ENCODE data around the gene EDN2. TPM values are rescaled to one million over a fixed set of nuclear protein-coding genes. Genes with fewer than 3 reads are reported as not detected.

EDN2 gene
- total and polyA plus RNA-seq, 2 of the 8 experiments (the other 6 are each of a cell fraction or from before 2014, with no cell fraction given): 0.32 to 0.39 TPM

DNA sequence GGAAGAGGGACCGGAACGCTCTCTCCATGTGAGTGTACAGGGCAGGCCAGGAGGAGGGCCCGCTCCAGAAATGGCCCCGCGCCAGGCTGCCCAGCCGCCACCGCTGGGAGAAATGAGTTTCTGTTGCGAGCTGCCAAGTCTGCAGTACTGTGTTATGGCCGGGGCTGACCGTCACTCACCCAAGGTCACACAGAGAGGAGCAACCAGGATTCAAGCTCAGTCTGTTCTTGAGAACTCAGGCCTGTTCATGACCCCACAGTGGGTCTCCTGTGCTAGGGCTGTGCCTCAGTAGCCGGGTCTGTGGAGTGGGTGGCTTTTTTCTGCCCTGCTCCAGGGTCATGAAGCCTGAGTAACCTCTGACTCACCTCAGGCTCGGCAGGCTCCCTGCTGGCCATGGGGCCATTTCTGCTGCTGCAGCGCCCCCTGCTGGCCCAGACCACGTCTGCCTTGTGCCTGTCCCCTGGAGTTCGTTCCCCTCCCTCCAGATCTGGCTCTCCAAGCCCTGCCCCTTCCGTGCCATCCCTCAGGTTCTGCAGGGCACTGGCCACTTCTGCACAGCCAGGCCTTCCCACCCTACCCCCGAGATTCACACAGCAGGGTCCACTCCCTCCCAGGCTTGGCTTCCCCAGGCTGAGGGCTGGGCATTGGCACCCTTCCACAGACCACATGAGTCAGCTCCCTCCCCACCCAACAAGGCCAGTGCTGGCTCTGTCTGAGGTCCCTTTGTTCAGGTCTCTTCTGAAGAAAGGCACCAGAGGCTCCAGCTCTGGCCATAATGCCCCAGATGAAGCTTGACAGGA lies 51.8 kb downstream of the EDN2 start:
- H3K23ac ChIP-seq (ENCODE audit: insufficient read length): no peak overlapping the region
- H4K20me1 ChIP-seq (replicated peaks in 1 of 2; ENCODE audit: control insufficient read depth in 1 of 2, insufficient read depth in 2 of 2, low read length in 2 of 2): no peaks in the 10 kb centered on the region
- no peak overlapping the region for H3K4me3 ChIP-seq (ENCODE audit: extremely low read depth in 1 of 4, insufficient read depth in 2 of 4, low read depth in 3 of 4, low read length in 4 of 4)
- H2AK5ac ChIP-seq (ENCODE audit: low read depth, low read length): no peak overlapping the region
- CTCF ChIA-PET (ENCODE audit: partially characterized antibody): interaction anchor here (0.7 to 16.2 kb wide), 63 partner anchors 9 to 310 kb away, joined by 3 to 420 read pairs (median 6); partner anchors contain the start of genes EDN2 and FOXO6
- no peak overlapping the region for H3K9ac ChIP-seq (replicated peaks in 1 of 4; ENCODE audit: extremely low read depth in 1 of 4, low read depth in 3 of 4, low read length in 3 of 4)
- H4K5ac ChIP-seq (ENCODE audit: insufficient read length, low read depth, low read length): no peak overlapping the region
- no peak overlapping the region for H3K14ac ChIP-seq (ENCODE audit: insufficient read length)
- H3K79me1 ChIP-seq (ENCODE audit: low read depth, low read length): no peaks in the 10 kb centered on the region
- H3K79me2 ChIP-seq (ENCODE audit: control insufficient read depth in 1 of 2, insufficient read depth in 2 of 2, low read length in 2 of 2): no peaks in the 10 kb centered on the region
- no peak overlapping the region for H2BK5ac ChIP-seq (ENCODE audit: low read depth, low read length)
- POLR2A ChIA-PET (ENCODE audit: partially characterized antibody): interaction anchor here (0.6 to 0.9 kb wide), 2 partner anchors 15 to 648 kb away, joined by 3 read pairs; no protein-coding TSS in a partner anchor
- H3K4ac ChIP-seq (replicated peaks; ENCODE audit: insufficient read length, low read depth, low read length): no peak overlapping the region
- no peak overlapping the region for H2BK12ac ChIP-seq (ENCODE audit: low read depth, low read length)
- no peak overlapping the region for H4K91ac ChIP-seq (replicated peaks; ENCODE audit: insufficient read length, low read length)
- no peak overlapping the region for H2BK15ac ChIP-seq (ENCODE audit: low read length)
- no peak overlapping the region for H2BK120ac ChIP-seq (replicated peaks; ENCODE audit: low read depth, low read length)
- no peak overlapping the region for H3K18ac ChIP-seq (ENCODE audit: extremely low read depth, low read length)
- H3K56ac ChIP-seq (replicated peaks; ENCODE audit: insufficient read length, low read depth, low read length): no peak overlapping the region
- H3K4me1 ChIP-seq (replicated peaks in 1 of 4; ENCODE audit: control insufficient read depth in 3 of 4, insufficient read depth in 4 of 4, low read length in 3 of 4): peaks cover 0 to 10% (median 5%) of the 10 kb centered on the region in 4 experiments; a peak in 5 of 7 replicates
- peak overlapping the region; percentile 73; the same call in 1 of the 2 replicates for H2AFZ ChIP-seq (ENCODE audit: low read length)
- 0 out of 4 replicates have a peak overlapping the region, but pooled peaks of 1 of the 2 experiments have one; percentile 16 for H3K4me2 ChIP-seq (ENCODE audit: insufficient read depth in 1 of 2, low read depth in 2 of 2, low read length in 2 of 2)
- DNase-seq (ENCODE audit: low read depth in 1 of 2, low spot score in 2 of 2) (peak; percentile 83 to 99), FAIRE-seq (peak; percentile 72)
- no peak overlapping the region for H4K8ac ChIP-seq (ENCODE audit: extremely low read depth, insufficient read depth, low read length)
- no peaks in the 10 kb centered on the region for H3K36me3 ChIP-seq (ENCODE audit: control insufficient read depth in 2 of 4, insufficient read depth in 4 of 4, low read length in 3 of 4)
- H2BK20ac ChIP-seq (ENCODE audit: low read length): no peak overlapping the region
- H3K27me3 ChIP-seq (replicated peaks in 1 of 4; ENCODE audit: control insufficient read depth in 3 of 4, extremely low read depth in 1 of 4, insufficient read depth in 3 of 4, low read length in 3 of 4): no peaks in the 10 kb centered on the region
- WGBS, 2 experiments (ENCODE audit: extremely low coverage in 1 of 2, insufficient coverage in 1 of 2, insufficient read length in 1 of 2, insufficient replicate concordance in 2 of 2, low coverage in 1 of 2, low lambda C conversion rate in 2 of 2, missing lambda C conversion rate in 1 of 2): 56% methylated on average over 17 of the region's 17 CpGs; no CpG with 5 or more reads in 1 of the 2 experiments
- H3K23me2 ChIP-seq (ENCODE audit: low read depth, low read length): no peaks in the 10 kb centered on the region
- H3K27ac ChIP-seq (ENCODE audit: low read depth, low read length): no peak overlapping the region
- no peaks in the 10 kb centered on the region for H3K9me3 ChIP-seq (ENCODE audit: insufficient read depth in 2 of 2, low read depth in 1 of 2, low read length in 1 of 2)
- TF ChIP-seq JUN (IDR thresholded peaks at IDR 0.05; ENCODE audit: low read depth, low read length) (peak; percentile 79; the same call in 1 of the 2 replicates), CREB1 (IDR thresholded peaks at IDR 0.05) (peak; percentile 60; the same call in 1 of the 2 replicates), KDM1A (IDR thresholded peaks at IDR 0.05; ENCODE audit: borderline replicate concordance, low read length) (peak; percentile 83), NRF1 (IDR thresholded peaks at IDR 0.05; ENCODE audit: low read depth, low read length) (no peak), JUND (IDR thresholded peaks at IDR 0.05; ENCODE audit: low read length) (peak; percentile 94), YY1 (IDR thresholded peaks at IDR 0.05; ENCODE audit: low read depth, low read length) (0 out of 2 replicates have a peak, but pooled peaks have one; percentile 20)
- TF ChIP-seq, protein P1, sequence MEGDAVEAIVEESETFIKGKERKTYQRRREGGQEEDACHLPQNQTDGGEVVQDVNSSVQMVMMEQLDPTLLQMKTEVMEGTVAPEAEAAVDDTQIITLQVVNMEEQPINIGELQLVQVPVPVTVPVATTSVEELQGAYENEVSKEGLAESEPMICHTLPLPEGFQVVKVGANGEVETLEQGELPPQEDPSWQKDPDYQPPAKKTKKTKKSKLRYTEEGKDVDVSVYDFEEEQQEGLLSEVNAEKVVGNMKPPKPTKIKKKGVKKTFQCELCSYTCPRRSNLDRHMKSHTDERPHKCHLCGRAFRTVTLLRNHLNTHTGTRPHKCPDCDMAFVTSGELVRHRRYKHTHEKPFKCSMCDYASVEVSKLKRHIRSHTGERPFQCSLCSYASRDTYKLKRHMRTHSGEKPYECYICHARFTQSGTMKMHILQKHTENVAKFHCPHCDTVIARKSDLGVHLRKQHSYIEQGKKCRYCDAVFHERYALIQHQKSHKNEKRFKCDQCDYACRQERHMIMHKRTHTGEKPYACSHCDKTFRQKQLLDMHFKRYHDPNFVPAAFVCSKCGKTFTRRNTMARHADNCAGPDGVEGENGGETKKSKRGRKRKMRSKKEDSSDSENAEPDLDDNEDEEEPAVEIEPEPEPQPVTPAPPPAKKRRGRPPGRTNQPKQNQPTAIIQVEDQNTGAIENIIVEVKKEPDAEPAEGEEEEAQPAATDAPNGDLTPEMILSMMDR (IDR thresholded peaks at IDR 0.05; ENCODE audit: control extremely low read depth in 1 of 3, insufficient read depth in 1 of 3, low read depth in 1 of 3, low read length in 3 of 3): peak; percentile 96 to 99 (median 99)
- TF ChIP-seq, protein P2, sequence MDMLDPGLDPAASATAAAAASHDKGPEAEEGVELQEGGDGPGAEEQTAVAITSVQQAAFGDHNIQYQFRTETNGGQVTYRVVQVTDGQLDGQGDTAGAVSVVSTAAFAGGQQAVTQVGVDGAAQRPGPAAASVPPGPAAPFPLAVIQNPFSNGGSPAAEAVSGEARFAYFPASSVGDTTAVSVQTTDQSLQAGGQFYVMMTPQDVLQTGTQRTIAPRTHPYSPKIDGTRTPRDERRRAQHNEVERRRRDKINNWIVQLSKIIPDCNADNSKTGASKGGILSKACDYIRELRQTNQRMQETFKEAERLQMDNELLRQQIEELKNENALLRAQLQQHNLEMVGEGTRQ (IDR thresholded peaks at IDR 0.05; ENCODE audit: low read length): no peak
